ENCODE measurements around the gene FMN1.

DNA sequence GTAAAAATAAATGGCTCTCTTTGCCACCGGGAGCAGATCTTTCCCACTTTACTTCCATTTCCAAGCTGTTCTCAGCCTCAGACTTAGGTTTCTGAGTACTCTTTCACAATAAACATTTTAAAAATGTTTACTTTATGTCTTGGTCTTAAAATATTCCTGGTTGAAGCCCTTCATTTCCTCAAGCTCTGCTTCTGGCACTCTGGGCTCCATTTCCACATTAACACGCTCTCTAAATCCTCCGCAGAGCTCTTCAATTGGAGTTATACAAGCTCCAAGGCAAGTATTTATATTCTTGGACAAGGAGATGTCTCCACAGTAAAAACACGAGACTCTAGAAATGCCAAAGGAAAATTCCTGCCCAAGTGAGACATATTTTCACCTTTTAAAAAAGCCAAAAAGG lies 307.4 kb downstream of the FMN1 start:
- TF ChIP-seq, protein P1, sequence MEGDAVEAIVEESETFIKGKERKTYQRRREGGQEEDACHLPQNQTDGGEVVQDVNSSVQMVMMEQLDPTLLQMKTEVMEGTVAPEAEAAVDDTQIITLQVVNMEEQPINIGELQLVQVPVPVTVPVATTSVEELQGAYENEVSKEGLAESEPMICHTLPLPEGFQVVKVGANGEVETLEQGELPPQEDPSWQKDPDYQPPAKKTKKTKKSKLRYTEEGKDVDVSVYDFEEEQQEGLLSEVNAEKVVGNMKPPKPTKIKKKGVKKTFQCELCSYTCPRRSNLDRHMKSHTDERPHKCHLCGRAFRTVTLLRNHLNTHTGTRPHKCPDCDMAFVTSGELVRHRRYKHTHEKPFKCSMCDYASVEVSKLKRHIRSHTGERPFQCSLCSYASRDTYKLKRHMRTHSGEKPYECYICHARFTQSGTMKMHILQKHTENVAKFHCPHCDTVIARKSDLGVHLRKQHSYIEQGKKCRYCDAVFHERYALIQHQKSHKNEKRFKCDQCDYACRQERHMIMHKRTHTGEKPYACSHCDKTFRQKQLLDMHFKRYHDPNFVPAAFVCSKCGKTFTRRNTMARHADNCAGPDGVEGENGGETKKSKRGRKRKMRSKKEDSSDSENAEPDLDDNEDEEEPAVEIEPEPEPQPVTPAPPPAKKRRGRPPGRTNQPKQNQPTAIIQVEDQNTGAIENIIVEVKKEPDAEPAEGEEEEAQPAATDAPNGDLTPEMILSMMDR (IDR thresholded peaks at IDR 0.05) = no peak
- TF ChIP-seq EP300 (IDR thresholded peaks at IDR 0.05) (no peak), BHLHE40 (IDR thresholded peaks at IDR 0.05; ENCODE audit: low read depth, low read length) (no peak), MYC (IDR thresholded peaks at IDR 0.05; ENCODE audit: borderline replicate concordance, low read length) (no peak)

Measured in A549 (cell line).